Spleen (tissue), 11 donors: ENCODE measurements around the gene CD93. TPM values are rescaled to one million over a fixed set of nuclear protein-coding genes. Genes with fewer than 3 reads are reported as not detected.

Experiments
- DNase-seq: peaks from one replicate; pipeline ENCODE4 v3.0.0-alpha.2; 2020
- H3K27ac ChIP-seq, 8 donors: fragments of 200-600 bp; sonication (generic) in 7 of 8; 1 replicate in 4 of 8; 2 replicates in 4 of 8; pipeline versions ENCODE4 v1.5.0 to v1.8.0; 2016 to 2021; ENCODE audit warnings: inconsistent platforms in 4 of 8, mild to moderate bottlenecking in 4 of 8, moderate library complexity in 1 of 8
- H3K27me3 ChIP-seq, 7 donors: fragments of 200-600 bp; sonication (generic) in 6 of 7; replicated peaks in 1 of 7; 1 replicate in 4 of 7; 2 replicates in 3 of 7; pipeline versions ENCODE4 v1.5.0 to v1.8.0; 2016 to 2021; ENCODE audit warnings: inconsistent platforms in 3 of 7, mild to moderate bottlenecking in 1 of 7
- H3K36me3 ChIP-seq, 6 donors: fragments of 200-600 bp; sonication (generic) in 5 of 6; 1 replicate in 4 of 6; 2 replicates in 2 of 6; pipeline versions ENCODE4 v1.5.0 to v1.8.0; 2016 to 2021; ENCODE audit warnings: inconsistent platforms in 2 of 6
- H3K4me1 ChIP-seq, 6 donors: fragments of 200-600 bp; sonication (generic) in 5 of 6; 1 replicate in 3 of 6; 2 replicates in 3 of 6; pipeline versions ENCODE4 v1.5.0 to v1.8.0; 2016 to 2021; ENCODE audit warnings: inconsistent platforms in 3 of 6
- H3K4me3 ChIP-seq, 8 donors: fragments of 200-600 bp; sonication (generic) in 7 of 8; 1 replicate in 4 of 8; 2 replicates in 4 of 8; pipeline versions ENCODE4 v1.5.0 to v1.8.0; 2016 to 2021; ENCODE audit warnings: inconsistent platforms in 4 of 8, mild to moderate bottlenecking in 4 of 8, moderate library complexity in 2 of 8
- H3K9me3 ChIP-seq, 8 donors: fragments of 200-600 bp; sonication (generic) in 7 of 8; 1 replicate in 4 of 8; 2 replicates in 4 of 8; pipeline versions ENCODE4 v1.5.0 to v1.8.0; 2016 to 2021; ENCODE audit warnings: inconsistent platforms in 4 of 8
- CTCF ChIP-seq, 11 experiments: fragments of 200-600 bp in 7 of 11; fragments of 450-650 bp in 4 of 11; sonication (generic) in 4 of 11; IDR thresholded peaks in 8 of 11; conservative IDR thresholded peaks in 3 of 11; 1 replicate in 7 of 11; 2 replicates in 4 of 11; pipeline versions ENCODE4 v1.4.0 to v1.8.0; 2016 to 2021; ENCODE audit warnings: antibody characterized with exemption in 11 of 11, inconsistent platforms in 4 of 11, mild to moderate bottlenecking in 1 of 11
- POLR2A ChIP-seq, 3 donors: fragments of 450-650 bp; IDR thresholded peaks; one replicate each; pipeline ENCODE4 v1.5.1; 2017; ENCODE audit warnings: antibody characterized with exemption in 3 of 3, mild to moderate bottlenecking in 1 of 3
- POLR2AphosphoS5 ChIP-seq, 3 donors: sonication (generic); formaldehyde crosslinking; IDR thresholded peaks; one replicate each; pipeline ENCODE4 v1.5.1; 2017; ENCODE audit warnings: antibody characterized with exemption in 3 of 3
- WGBS, 5 donors: extraction: QIAGEN DNeasy Blood & Tissue Kit in 3 of 5; methylation state at CpG; one replicate each; pipeline versions ENCODE4 v1.1.5 to v1.1.7; 2013 to 2018; 5-methylcytosine and 5-hydroxymethylcytosine counted together
- intact Hi-C: fragments of 100-400 bp; cut with DNase I; formaldehyde crosslinking; loops from one replicate; pipeline ENCODE4 v1.15.0; 2023; ENCODE audit warnings: low total_unique reads
- polyA plus RNA-seq, 3 donors: library from polyadenylated mRNA; stranded (reverse); fragments of 200-250 nt; gene quantifications; one replicate each; pipeline ENCODE4 v1.2.1, GENCODE V29; 2013
- total RNA-seq, 7 donors: library from RNA; depleted of rRNA in 3 of 7; stranded (reverse); fragments of >200 nt in 3 of 7; fragmentation: NEBNext Ultra II Directional in 4 of 7; extraction: Animal tissue kit (Norgen Biotek cat#: 25700) in 4 of 7; gene quantifications; one replicate each; pipeline versions ENCODE4 v1.1.0 to v1.2.1, GENCODE V29; 2016 to 2021
- donor health status: healthy with polysubstance abuse.
- donor health status: DM: no; HTN: no; CAD: no; lungs with moderate emphysema.
- donor health status: DM: no; HTN: no; CAD: no.
- donor health status: Bipolar disorder and iron deficiency.
- donor health status: healthy.
- donor health status: DM: no; HTN: no; CAD: no.
- donor health status: DM: yes; HTN: yes; CAD: no.

Gene CD93
- total and polyA plus RNA-seq, 10 donors = 4.1 to 103 (median 62.5) TPM

GRCh38 chr20:23092384-23092756 lies 6.2 kb upstream of the CD93 start:
- DNase-seq = no peak
- Histone ChIP-seq H3K9me3 (no peaks in the 10 kb centered on the region), H3K27ac (peak overlapping the region in 6 of 8 donors; percentile 14 to 65 (median 41)), H3K36me3 (no peaks in the 10 kb centered on the region), H3K4me1 (peaks cover 0 to 37% (median 18%) of the 10 kb centered on the region in 6 donors), H3K27me3 (no peaks in the 10 kb centered on the region), H3K4me3 (no peak overlapping the region)
- TF ChIP-seq POLR2A (IDR thresholded peaks at IDR 0.05) (no peak), POLR2AphosphoS5 (IDR thresholded peaks at IDR 0.05) (no peak), CTCF (IDR thresholded peaks at IDR 0.05 in 8 of 11, conservative IDR thresholded peaks at IDR 0.05 in 3 of 11) (no peak)
- intact Hi-C loops = no loop called here
- 60 to 77% (median 67%) methylated on average over 2 of the region's 2 CpGs for WGBS, 5 donors

- Histone ChIP-seq H3K36me3 (no peaks in the 10 kb centered on the region), H3K27ac (peak overlapping the region in 6 of 8 donors; percentile 14 to 65 (median 41)), H3K4me1 (peaks cover 2 to 37% (median 22%) of the 10 kb centered on the region in 6 donors), H3K27me3 (no peaks in the 10 kb centered on the region), H3K4me3 (no peak overlapping the region), H3K9me3 (no peaks in the 10 kb centered on the region)
- WGBS, 5 donors = 71 to 90% (median 84%) methylated on average over 8 of the region's 8 CpGs
- DNase-seq = no peak
- intact Hi-C loops = no loop called here
- TF ChIP-seq POLR2AphosphoS5 (IDR thresholded peaks at IDR 0.05) (no peak), CTCF (IDR thresholded peaks at IDR 0.05 in 8 of 11, conservative IDR thresholded peaks at IDR 0.05 in 3 of 11) (no peak), POLR2A (IDR thresholded peaks at IDR 0.05) (no peak)
Measured at GRCh38 chr20:23091721-23092383, 5.7 kb upstream of the CD93 start.

- Histone ChIP-seq H3K27ac (no peak overlapping the region), H3K27me3 (no peaks in the 10 kb centered on the region), H3K4me3 (no peak overlapping the region), H3K36me3 (no peaks in the 10 kb centered on the region), H3K9me3 (no peaks in the 10 kb centered on the region), H3K4me1 (peaks cover 3 to 45% (median 31%) of the 10 kb centered on the region in 6 donors)
- no peak for DNase-seq
- TF ChIP-seq POLR2AphosphoS5 (IDR thresholded peaks at IDR 0.05) (no peak), CTCF (IDR thresholded peaks at IDR 0.05 in 8 of 11, conservative IDR thresholded peaks at IDR 0.05 in 3 of 11) (no peak), POLR2A (IDR thresholded peaks at IDR 0.05) (no peak)
- WGBS, 5 donors = 79 to 90% (median 84%) methylated on average over 4 of the region's 4 CpGs
- intact Hi-C loops = no loop called here
Measured at GRCh38 chr20:23090878-23091277, 4.8 kb upstream of the CD93 start.

GRCh38 chr20:23090147-23090546 lies 4.0 kb upstream of the CD93 start:
- Histone ChIP-seq H3K4me1 (peaks cover 5 to 51% (median 34%) of the 10 kb centered on the region in 6 donors), H3K27me3 (no peaks in the 10 kb centered on the region), H3K27ac (no peak overlapping the region), H3K4me3 (no peak overlapping the region), H3K9me3 (no peaks in the 10 kb centered on the region), H3K36me3 (no peaks in the 10 kb centered on the region)
- TF ChIP-seq POLR2AphosphoS5 (IDR thresholded peaks at IDR 0.05) = no peak
- no peak for TF ChIP-seq CTCF (IDR thresholded peaks at IDR 0.05 in 8 of 11, conservative IDR thresholded peaks at IDR 0.05 in 3 of 11)
- no peak for TF ChIP-seq POLR2A (IDR thresholded peaks at IDR 0.05)
- no peak for DNase-seq
- 87 to 95% (median 88%) methylated on average over 6 of the region's 6 CpGs for WGBS, 5 donors
- intact Hi-C loops = no loop called here
